ENCODE data around the gene PSME3IP1.
A peak's percentile ranks its signal among the peaks of the same experiment; 100 is the strongest.

Gene PSME3IP1

GRCh38 chr16:57178793-57179212 lies 7.0 kb downstream of the PSME3IP1 start:
- Histone ChIP-seq H3K27ac (no peak overlapping the region), H3K4me3 (no peak overlapping the region)
- no peak for DNase-seq (ENCODE audit: low spot score)
- TF ChIP-seq, protein P1, sequence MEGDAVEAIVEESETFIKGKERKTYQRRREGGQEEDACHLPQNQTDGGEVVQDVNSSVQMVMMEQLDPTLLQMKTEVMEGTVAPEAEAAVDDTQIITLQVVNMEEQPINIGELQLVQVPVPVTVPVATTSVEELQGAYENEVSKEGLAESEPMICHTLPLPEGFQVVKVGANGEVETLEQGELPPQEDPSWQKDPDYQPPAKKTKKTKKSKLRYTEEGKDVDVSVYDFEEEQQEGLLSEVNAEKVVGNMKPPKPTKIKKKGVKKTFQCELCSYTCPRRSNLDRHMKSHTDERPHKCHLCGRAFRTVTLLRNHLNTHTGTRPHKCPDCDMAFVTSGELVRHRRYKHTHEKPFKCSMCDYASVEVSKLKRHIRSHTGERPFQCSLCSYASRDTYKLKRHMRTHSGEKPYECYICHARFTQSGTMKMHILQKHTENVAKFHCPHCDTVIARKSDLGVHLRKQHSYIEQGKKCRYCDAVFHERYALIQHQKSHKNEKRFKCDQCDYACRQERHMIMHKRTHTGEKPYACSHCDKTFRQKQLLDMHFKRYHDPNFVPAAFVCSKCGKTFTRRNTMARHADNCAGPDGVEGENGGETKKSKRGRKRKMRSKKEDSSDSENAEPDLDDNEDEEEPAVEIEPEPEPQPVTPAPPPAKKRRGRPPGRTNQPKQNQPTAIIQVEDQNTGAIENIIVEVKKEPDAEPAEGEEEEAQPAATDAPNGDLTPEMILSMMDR (IDR thresholded peaks at IDR 0.05) = no peak

- Histone ChIP-seq H3K4me3 (no peak overlapping the region), H3K27ac (no peak overlapping the region)
- DNase-seq (ENCODE audit: low spot score) = no peak
- TF ChIP-seq, protein P1 (IDR thresholded peaks at IDR 0.05) = no peak
These were observed 7.6 kb downstream of the PSME3IP1 start for GRCh38 chr16:57178196-57178595.

- TF ChIP-seq, protein P1 (IDR thresholded peaks at IDR 0.05) = no peak
- DNase-seq (ENCODE audit: low spot score) = no peak
- H3K27ac ChIP-seq = no peak overlapping the region
- no peak overlapping the region for H3K4me3 ChIP-seq
These were observed 9.9 kb downstream of the PSME3IP1 start for GRCh38 chr16:57175896-57176295.

GRCh38 chr16:57172721-57173290 lies 13.0 kb downstream of the PSME3IP1 start:
- no peak overlapping the region for H3K27ac ChIP-seq
- DNase-seq (ENCODE audit: low spot score) = no peak
- no peak overlapping the region for H3K4me3 ChIP-seq
- TF ChIP-seq, protein P1 (IDR thresholded peaks at IDR 0.05) = no peak

GRCh38 chr16:57169327-57169726 lies 16.5 kb downstream of the PSME3IP1 start:
- Histone ChIP-seq H3K4me3 (no peak overlapping the region), H3K27ac (no peak overlapping the region)
- DNase-seq (ENCODE audit: low spot score) = no peak
- TF ChIP-seq, protein P1 (IDR thresholded peaks at IDR 0.05) = no peak

DNA sequence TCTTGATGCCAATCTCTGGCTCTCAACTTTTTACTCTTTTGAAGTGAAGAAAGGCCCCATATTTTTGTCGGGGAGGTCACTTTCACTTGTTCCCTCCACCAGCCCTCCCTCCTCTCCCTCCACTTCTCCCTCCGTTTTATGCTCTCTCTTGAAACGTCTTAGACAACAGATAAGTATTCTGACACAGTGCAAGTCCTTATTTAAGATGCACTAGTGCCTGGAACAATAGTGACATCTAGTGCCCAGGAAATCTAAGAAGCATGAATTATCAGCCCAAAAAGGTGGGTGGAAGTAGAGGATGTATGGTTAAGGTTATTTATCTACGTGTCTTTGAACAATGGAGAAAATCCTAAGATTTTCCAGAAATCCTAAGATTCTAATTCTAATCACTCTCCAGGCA lies 17.9 kb downstream of the PSME3IP1 start:
- no peak for DNase-seq (ENCODE audit: low spot score)
- Histone ChIP-seq H3K27ac (no peak overlapping the region), H3K4me3 (no peak overlapping the region)
- TF ChIP-seq, protein P1 (IDR thresholded peaks at IDR 0.05) = peak; percentile 28

DNA sequence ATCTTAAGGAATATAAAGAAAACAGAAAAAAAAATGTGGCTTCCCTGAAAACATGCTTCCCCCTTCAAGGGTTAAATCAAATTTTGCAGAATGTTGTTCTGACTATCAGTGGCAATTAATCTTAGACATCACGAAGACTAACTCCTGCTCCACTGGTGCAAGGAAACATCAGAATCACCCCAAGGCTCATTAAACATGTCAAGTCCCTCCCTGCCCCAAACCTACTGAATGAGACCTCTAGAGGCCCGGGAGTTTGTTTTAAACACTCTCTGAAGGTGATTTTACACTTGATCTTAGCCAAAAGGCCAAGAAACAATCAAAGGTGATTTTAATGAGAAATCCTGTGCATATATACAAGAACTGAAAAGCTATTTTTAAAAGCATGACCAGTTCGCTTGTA lies 18.3 kb downstream of the PSME3IP1 start:
- Histone ChIP-seq H3K4me3 (no peak overlapping the region), H3K27ac (no peak overlapping the region)
- DNase-seq (ENCODE audit: low spot score) = no peak
- TF ChIP-seq, protein P1 (IDR thresholded peaks at IDR 0.05) = no peak

All from coronary artery (tissue), 2 donors.